NAMALWA (cell line): Measurements from ENCODE around the gene IRX4.

Experiments used
- DNase-seq: peaks from one replicate; pipeline ENCODE4 v3.0.0-alpha.2; 2015; ENCODE audit warnings: low spot score

Gene IRX4

GRCh38 chr5:1882337-1883119 lies at the start of gene IRX4:
IRX4 (minus strand) TSS chr5:1882925; CDS start chr5:1882647, 278 bp downstream.
- no peak for DNase-seq

DNA sequence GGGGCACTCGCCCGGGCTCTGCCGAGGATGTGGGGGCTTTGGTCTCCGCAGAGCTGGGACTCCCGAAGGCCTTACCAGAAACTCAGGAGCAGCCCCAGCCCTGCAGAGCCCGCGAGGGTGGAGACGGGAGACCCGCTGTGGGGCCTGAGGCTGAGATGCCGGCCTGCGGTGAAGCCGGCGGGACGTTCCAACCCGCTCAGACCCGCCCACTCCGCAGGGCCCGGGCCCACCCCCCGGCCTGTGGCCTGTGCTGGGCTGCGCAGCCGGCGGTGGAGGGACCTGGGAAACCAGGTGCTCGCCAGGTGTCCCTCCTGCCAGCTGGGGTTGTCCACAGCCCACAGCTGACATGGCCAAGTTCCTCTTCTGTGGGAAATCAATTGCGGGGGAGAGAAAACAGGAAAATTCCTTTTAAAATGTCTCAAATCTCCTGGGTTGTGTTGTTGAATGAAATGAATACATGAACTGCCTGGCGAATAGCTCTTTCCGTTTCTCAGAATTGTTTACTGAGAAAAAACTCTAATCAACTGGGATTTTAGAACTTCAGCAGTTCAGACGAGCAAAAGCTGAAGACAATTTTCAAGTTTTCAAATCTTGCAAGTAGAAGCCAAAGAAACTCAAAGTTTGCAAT lies 49.0 kb upstream of the IRX4 start:
- DNase-seq = peak; percentile 32

DNA sequence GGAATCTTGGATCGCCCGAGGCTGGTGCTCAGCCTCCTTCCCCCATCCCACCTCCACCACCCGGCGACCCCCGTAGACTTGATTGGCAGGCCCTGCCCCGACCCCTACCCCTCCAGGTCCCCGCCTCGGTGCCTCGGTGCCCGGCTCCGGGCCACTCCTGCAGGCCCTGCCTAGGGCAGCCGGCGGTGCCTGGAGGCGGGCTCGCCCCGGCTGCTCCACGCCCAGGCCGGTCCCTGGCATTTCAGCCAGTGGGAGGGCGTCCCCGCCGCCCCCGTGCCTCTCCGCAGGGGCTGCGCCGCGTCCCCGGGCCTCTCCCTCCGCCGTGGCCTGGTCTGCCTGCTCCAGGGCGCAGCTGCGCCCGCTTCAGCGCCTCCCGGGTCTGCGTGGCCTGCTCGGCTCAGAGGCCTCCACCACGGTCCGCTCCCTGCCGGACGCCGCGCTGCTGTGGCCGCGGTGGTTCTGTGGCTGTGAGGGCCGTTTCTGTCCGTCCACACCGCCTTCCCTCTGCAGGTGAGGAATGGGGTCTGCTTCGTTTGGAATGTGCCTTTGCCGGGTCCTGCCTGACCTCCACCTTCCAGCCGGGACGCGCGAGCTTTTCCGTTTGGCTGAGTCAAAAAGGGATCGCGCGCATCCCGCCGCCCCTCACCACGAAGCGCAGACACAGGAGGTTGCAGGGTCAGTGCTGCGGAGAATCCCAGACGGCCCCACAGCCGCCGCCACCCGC lies 48.3 kb upstream of the IRX4 start:
- no peak for DNase-seq

- peak; percentile 34 for DNase-seq
Measured at GRCh38 chr5:1930501-1930879, 47.8 kb upstream of the IRX4 start.

GRCh38 chr5:1929108-1929991 lies 46.6 kb upstream of the IRX4 start:
- DNase-seq = no peak

DNA sequence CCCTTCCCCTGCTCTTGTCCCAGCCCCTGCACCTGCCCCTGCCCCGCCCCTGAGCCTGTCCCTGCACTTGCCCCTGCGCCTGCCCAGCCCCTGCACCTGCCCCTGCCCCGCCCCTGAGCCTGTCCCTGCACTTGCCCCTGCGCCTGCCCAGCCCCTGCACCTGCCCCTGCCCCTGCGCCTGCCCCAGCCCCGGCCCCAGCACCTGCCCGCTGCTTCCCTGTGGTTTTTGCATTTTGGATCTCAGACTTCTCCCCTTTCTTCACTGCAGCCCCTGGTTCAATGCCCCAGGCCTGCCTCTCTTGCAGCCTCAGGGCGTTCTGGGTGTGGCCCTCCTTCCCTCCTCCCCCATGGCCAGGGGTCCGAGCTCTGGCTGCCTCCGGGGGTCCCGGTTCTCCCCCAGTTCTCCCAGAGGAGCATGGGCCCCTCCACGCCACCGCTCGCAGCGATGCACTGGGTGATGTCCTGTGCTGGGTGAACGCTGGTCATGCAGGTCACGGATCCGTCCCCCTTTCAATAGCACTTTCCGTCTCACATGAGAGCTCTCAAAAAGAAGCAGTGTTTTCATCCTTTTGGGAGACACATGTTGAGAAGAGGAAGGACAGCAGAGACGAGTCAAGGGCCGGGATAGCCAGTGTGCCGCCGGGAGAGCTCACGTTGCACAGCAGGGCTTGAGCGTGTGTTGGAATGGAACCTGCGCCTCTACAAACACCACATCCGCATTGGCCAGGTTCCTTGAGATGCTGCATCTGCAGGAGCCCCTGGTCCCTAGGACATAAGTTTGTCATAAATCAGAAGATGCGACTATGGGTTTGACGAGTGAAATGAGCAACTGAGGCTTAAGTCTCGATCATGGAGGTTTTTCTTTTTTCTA lies 44.0 kb upstream of the IRX4 start:
- no peak for DNase-seq

DNA sequence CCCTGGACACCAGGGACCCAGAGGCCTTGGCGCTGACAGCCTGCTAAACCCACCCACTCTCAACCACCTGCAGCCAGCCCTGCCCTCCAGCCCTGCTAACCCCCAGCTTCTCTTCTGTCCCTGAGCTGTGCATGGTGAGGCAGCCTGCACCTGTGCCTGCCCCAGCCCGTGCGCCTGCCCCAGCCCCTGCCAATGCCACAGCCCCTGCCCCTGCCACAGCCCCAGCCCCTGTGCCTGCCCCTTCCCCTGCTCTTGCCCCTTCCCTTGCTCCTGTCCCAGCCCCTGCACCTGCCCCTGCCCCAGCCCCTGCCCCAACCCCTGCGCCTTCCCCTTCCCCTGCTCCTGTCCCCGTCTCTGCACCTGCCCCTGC lies 43.3 kb upstream of the IRX4 start:
- no peak for DNase-seq

DNA sequence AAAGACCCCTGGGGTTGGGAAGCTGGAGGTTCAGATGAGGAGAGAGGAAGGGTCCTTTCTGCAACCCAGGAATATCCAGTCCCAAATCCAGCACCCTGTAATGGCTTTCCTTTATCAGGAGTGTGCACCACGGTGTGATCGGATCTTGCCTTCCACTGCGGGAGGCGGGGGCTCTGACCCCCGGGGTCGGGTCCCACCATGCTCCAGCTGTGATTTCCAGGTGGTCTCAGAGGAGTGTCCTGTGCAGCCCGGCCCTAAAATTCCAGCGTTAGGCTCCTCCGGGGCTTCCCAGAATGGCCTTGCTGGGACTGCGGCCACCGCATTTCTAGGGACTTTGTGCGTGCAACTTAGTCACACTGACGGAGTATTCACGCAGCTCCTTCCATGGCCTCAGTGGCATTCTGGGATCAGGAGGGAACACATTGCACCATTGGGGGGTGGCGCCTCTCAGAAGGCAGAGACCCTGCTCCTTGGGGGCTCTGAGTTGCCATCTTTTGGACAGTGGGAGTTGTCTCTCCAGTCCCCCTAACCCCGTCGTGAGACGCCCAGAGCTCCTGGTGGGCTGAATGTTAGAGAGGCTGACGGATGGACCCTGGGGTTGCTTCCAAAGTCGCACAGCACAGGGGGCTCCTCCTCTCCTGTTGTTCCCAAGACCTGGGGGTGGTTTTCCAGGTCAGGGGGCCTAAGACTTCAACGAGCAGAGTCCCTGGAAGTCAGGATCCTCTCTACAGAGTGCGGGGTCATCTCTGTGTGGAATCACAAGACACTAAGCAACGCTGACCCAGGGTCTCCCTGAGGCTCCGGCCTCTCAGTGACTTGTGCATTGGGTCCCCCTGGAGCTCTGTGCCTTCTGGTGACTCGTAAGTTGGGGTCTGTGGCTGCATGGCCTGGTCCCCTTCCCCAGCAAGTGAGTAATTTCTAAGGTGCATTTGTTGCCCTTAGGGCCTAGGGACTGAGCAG lies 42.7 kb upstream of the IRX4 start:
- no peak for DNase-seq

- DNase-seq = no peak
Measured at GRCh38 chr5:1923766-1924165, 41.0 kb upstream of the IRX4 start.

GRCh38 chr5:1923341-1923740 lies 40.6 kb upstream of the IRX4 start:
- DNase-seq = no peak

DNA sequence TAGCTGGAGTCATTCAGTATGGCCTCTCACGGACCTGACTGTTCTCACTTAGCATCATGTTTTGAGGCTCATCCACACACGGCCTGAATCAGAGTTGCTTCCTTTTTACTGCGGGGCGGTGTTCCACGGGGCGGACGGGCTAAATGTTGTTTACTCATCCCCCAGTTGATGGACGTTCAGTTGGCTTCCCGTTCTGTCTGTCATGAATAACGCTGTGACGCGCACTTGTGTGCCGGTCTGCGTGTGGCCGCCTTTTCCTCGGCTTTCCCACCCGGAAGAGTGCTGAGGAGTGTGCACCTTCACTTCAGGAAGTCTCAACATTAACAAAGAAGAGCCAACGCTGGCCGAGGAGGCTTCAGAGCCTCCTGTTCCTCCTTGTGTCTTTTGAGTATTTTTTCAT lies 39.0 kb upstream of the IRX4 start:
- no peak for DNase-seq

DNA sequence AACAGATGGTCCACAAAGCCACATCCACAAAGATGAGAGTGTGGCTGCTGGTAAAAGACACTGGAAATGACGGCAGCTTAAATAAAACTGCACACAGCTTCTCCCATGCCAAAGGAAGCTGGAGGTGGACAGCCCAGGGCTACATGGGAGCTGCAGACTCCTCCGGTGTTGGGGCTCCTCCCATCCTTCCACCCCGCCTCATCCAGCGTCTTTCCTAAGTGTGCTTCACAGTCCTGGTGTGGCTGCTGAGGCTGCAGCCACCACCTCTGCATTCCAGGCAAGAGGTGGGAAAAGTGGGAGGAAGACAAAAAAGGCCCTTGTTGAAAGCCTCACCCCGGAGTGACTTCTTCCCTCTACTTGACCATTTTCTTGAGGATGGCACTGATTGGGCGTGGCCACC lies 37.0 kb upstream of the IRX4 start:
- no peak for DNase-seq

DNA sequence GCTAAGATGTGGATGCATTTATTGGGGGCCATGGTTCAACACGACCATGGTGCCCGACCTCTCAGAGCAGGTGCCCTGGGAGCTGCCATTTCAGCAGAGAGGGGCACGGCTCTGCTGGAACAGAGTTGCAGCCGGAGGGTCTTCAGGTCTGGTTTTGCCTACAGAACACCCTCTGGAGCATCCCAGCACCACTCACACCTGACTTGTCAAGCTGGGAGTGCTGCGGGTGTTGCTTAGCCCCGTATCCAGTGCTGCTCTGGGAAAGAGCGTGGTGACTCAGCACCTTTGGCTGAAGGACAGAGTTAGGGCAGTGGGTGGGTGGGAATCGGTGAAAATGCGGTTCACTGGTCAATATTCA lies 36.5 kb upstream of the IRX4 start:
- DNase-seq = no peak

DNA sequence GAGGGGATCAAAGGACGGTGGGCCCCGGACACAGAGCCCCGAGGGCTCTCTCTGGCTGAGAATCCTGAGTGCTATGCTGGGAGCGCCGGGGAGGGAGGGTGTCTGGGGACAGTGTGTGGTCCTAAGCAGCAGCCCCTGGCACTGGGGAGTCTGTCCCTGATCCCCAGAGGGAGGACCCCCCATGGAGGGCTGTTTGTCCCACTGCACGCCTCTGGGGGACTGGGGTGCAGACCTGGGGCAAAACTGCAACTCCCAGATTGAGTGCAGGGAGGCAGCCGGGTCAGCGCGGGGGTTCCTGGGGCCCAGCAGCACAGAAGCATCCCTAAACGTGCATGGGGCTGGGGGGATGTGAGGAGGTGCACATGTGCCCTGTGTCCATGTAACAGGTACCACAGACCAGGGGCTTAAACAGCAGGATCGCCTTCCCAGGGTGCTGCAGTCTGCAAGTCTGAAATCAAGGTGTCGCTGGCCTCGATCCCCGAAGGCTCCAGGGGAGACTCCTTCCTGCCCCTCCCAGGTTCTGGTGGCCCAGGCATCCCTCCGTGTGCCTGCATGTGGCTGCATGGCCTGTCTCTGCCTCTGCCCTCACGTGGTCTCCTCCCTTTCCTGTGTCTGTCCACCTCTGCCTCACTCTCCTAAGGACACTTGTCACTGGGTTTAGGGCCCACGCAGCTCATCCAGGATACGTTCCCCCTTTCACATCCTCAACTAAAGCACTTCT lies 35.9 kb upstream of the IRX4 start:
- DNase-seq = no peak

- peak; percentile 30 for DNase-seq
Measured at GRCh38 chr5:1917830-1918487, 35.2 kb upstream of the IRX4 start.

GRCh38 chr5:1916041-1917001 lies 33.6 kb upstream of the IRX4 start:
- no peak for DNase-seq

- DNase-seq = no peak
Measured at GRCh38 chr5:1915316-1915715, 32.6 kb upstream of the IRX4 start.

GRCh38 chr5:1914471-1914870 lies 31.7 kb upstream of the IRX4 start:
- DNase-seq = no peak
